ENCODE measurements around the gene ASAP3.

ASAP3 gene

GRCh38 chr1:23430803-23431202, 53.2 kb downstream of the ASAP3 start:
- H3K9me3 ChIP-seq (ENCODE audit: control insufficient read depth, low read length): no peaks in the 10 kb centered on the region
- 93 to 94% methylated on average over 11 to 12 of the region's 12 CpGs for WGBS, 2 experiments (ENCODE audit: insufficient coverage in 2 of 2)
- no peak overlapping the region for H3K4me3 ChIP-seq (ENCODE audit: extremely low read depth, insufficient read depth, low read length, poor library complexity, severe bottlenecking)
- H3K27ac ChIP-seq (ENCODE audit: low read depth, low read length, severe bottlenecking): no peak overlapping the region
- H3K36me3 ChIP-seq (ENCODE audit: control insufficient read depth, insufficient read depth, low read length): peaks cover 93% of the 10 kb centered on the region
- H3K4me1 ChIP-seq (ENCODE audit: control insufficient read depth, insufficient read depth, low read length, poor library complexity, severe bottlenecking): no peaks in the 10 kb centered on the region

- 94 to 100% methylated on average over 1 to 2 of the region's 2 CpGs for WGBS, 2 experiments (ENCODE audit: insufficient coverage in 2 of 2)
- Histone ChIP-seq H3K9me3 (ENCODE audit: control insufficient read depth, low read length) (no peaks in the 10 kb centered on the region), H3K36me3 (ENCODE audit: control insufficient read depth, insufficient read depth, low read length) (peaks cover 68% of the 10 kb centered on the region), H3K27ac (ENCODE audit: low read depth, low read length, severe bottlenecking) (no peak overlapping the region), H3K4me1 (ENCODE audit: control insufficient read depth, insufficient read depth, low read length, poor library complexity, severe bottlenecking) (peaks cover 6% of the 10 kb centered on the region), H3K4me3 (ENCODE audit: extremely low read depth, insufficient read depth, low read length, poor library complexity, severe bottlenecking) (no peak overlapping the region)
Observed at GRCh38 chr1:23428136-23428905, 55.7 kb downstream of the ASAP3 start.

GRCh38 chr1:23427550-23427949, 56.4 kb downstream of the ASAP3 start:
- no peak overlapping the region for H3K4me3 ChIP-seq (ENCODE audit: extremely low read depth, insufficient read depth, low read length, poor library complexity, severe bottlenecking)
- H3K4me1 ChIP-seq (ENCODE audit: control insufficient read depth, insufficient read depth, low read length, poor library complexity, severe bottlenecking): peaks cover 6% of the 10 kb centered on the region
- 88 to 95% methylated on average over 2 to 3 of the region's 3 CpGs for WGBS, 2 experiments (ENCODE audit: insufficient coverage in 2 of 2)
- H3K27ac ChIP-seq (ENCODE audit: low read depth, low read length, severe bottlenecking): no peak overlapping the region
- H3K36me3 ChIP-seq (ENCODE audit: control insufficient read depth, insufficient read depth, low read length): peaks cover 60% of the 10 kb centered on the region
- H3K9me3 ChIP-seq (ENCODE audit: control insufficient read depth, low read length): no peaks in the 10 kb centered on the region

GRCh38 chr1:23426828-23427227, 57.2 kb downstream of the ASAP3 start:
- H3K4me3 ChIP-seq (ENCODE audit: extremely low read depth, insufficient read depth, low read length, poor library complexity, severe bottlenecking): no peak overlapping the region
- peaks cover 53% of the 10 kb centered on the region for H3K36me3 ChIP-seq (ENCODE audit: control insufficient read depth, insufficient read depth, low read length)
- no peaks in the 10 kb centered on the region for H3K9me3 ChIP-seq (ENCODE audit: control insufficient read depth, low read length)
- WGBS, 2 experiments (ENCODE audit: insufficient coverage in 2 of 2): 77 to 93% methylated on average over 1 to 2 of the region's 2 CpGs
- no peak overlapping the region for H3K27ac ChIP-seq (ENCODE audit: low read depth, low read length, severe bottlenecking)
- H3K4me1 ChIP-seq (ENCODE audit: control insufficient read depth, insufficient read depth, low read length, poor library complexity, severe bottlenecking): peaks cover 10% of the 10 kb centered on the region

GRCh38 chr1:23425193-23425494, 58.8 kb downstream of the ASAP3 start:
- Histone ChIP-seq H3K4me1 (ENCODE audit: control insufficient read depth, insufficient read depth, low read length, poor library complexity, severe bottlenecking) (peaks cover 10% of the 10 kb centered on the region), H3K27ac (ENCODE audit: low read depth, low read length, severe bottlenecking) (no peak overlapping the region), H3K36me3 (ENCODE audit: control insufficient read depth, insufficient read depth, low read length) (peaks cover 37% of the 10 kb centered on the region), H3K4me3 (ENCODE audit: extremely low read depth, insufficient read depth, low read length, poor library complexity, severe bottlenecking) (peak overlapping the region; percentile 31), H3K9me3 (ENCODE audit: control insufficient read depth, low read length) (peaks cover 5% of the 10 kb centered on the region)
- WGBS, 2 experiments (ENCODE audit: insufficient coverage in 2 of 2): 47 to 69% methylated on average over 3 of the region's 5 CpGs

GRCh38 chr1:23424293-23425192, 59.4 kb downstream of the ASAP3 start, which contains the start of gene TCEA3:
TCEA3 (minus strand) TSS chr1:23424748; CDS start chr1:23424633, 115 bp downstream.
- H3K36me3 ChIP-seq (ENCODE audit: control insufficient read depth, insufficient read depth, low read length): peaks cover 35% of the 10 kb centered on the region
- peak within 1 kb of the TSS; percentile 31 for H3K4me3 ChIP-seq (ENCODE audit: extremely low read depth, insufficient read depth, low read length, poor library complexity, severe bottlenecking)
- H3K27ac ChIP-seq (ENCODE audit: low read depth, low read length, severe bottlenecking): no peak within 1 kb of the TSS
- H3K9me3 ChIP-seq (ENCODE audit: control insufficient read depth, low read length): peaks cover 5% of the 10 kb centered on the region
- peaks cover 10% of the 10 kb centered on the region for H3K4me1 ChIP-seq (ENCODE audit: control insufficient read depth, insufficient read depth, low read length, poor library complexity, severe bottlenecking)
- 5% methylated on average over 37 to 49 of the region's 84 CpGs for WGBS, 2 experiments (ENCODE audit: insufficient coverage in 2 of 2)

GRCh38 chr1:23423415-23424292, 60.3 kb downstream of the ASAP3 start:
- H3K9me3 ChIP-seq (ENCODE audit: control insufficient read depth, low read length): peaks cover 5% of the 10 kb centered on the region
- H3K4me3 ChIP-seq (ENCODE audit: extremely low read depth, insufficient read depth, low read length, poor library complexity, severe bottlenecking): peak overlapping the region; percentile 31
- peaks cover 10% of the 10 kb centered on the region for H3K4me1 ChIP-seq (ENCODE audit: control insufficient read depth, insufficient read depth, low read length, poor library complexity, severe bottlenecking)
- H3K27ac ChIP-seq (ENCODE audit: low read depth, low read length, severe bottlenecking): no peak overlapping the region
- H3K36me3 ChIP-seq (ENCODE audit: control insufficient read depth, insufficient read depth, low read length): peaks cover 26% of the 10 kb centered on the region
- 10 to 12% methylated on average over 22 to 23 of the region's 46 CpGs for WGBS, 2 experiments (ENCODE audit: insufficient coverage in 2 of 2)

- WGBS, 2 experiments (ENCODE audit: insufficient coverage in 2 of 2): 60 to 73% methylated on average over 3 to 5 of the region's 6 CpGs
- H3K27ac ChIP-seq (ENCODE audit: low read depth, low read length, severe bottlenecking): no peak overlapping the region
- peaks cover 5% of the 10 kb centered on the region for H3K9me3 ChIP-seq (ENCODE audit: control insufficient read depth, low read length)
- peaks cover 10% of the 10 kb centered on the region for H3K4me1 ChIP-seq (ENCODE audit: control insufficient read depth, insufficient read depth, low read length, poor library complexity, severe bottlenecking)
- peaks cover 20% of the 10 kb centered on the region for H3K36me3 ChIP-seq (ENCODE audit: control insufficient read depth, insufficient read depth, low read length)
- H3K4me3 ChIP-seq (ENCODE audit: extremely low read depth, insufficient read depth, low read length, poor library complexity, severe bottlenecking): no peak overlapping the region
Observed at GRCh38 chr1:23422941-23423340, 61.0 kb downstream of the ASAP3 start.

GRCh38 chr1:23422241-23422877, 61.6 kb downstream of the ASAP3 start:
- Histone ChIP-seq H3K4me1 (ENCODE audit: control insufficient read depth, insufficient read depth, low read length, poor library complexity, severe bottlenecking) (peaks cover 10% of the 10 kb centered on the region), H3K36me3 (ENCODE audit: control insufficient read depth, insufficient read depth, low read length) (peaks cover 14% of the 10 kb centered on the region), H3K27ac (ENCODE audit: low read depth, low read length, severe bottlenecking) (no peak overlapping the region), H3K4me3 (ENCODE audit: extremely low read depth, insufficient read depth, low read length, poor library complexity, severe bottlenecking) (no peak overlapping the region), H3K9me3 (ENCODE audit: control insufficient read depth, low read length) (peaks cover 5% of the 10 kb centered on the region)
- 48 to 51% methylated on average over 10 to 11 of the region's 15 CpGs for WGBS, 2 experiments (ENCODE audit: insufficient coverage in 2 of 2)

- Histone ChIP-seq H3K4me3 (ENCODE audit: extremely low read depth, insufficient read depth, low read length, poor library complexity, severe bottlenecking) (no peak overlapping the region), H3K36me3 (ENCODE audit: control insufficient read depth, insufficient read depth, low read length) (peaks cover 10% of the 10 kb centered on the region), H3K9me3 (ENCODE audit: control insufficient read depth, low read length) (peaks cover 5% of the 10 kb centered on the region), H3K4me1 (ENCODE audit: control insufficient read depth, insufficient read depth, low read length, poor library complexity, severe bottlenecking) (peaks cover 10% of the 10 kb centered on the region), H3K27ac (ENCODE audit: low read depth, low read length, severe bottlenecking) (no peak overlapping the region)
- WGBS, 2 experiments (ENCODE audit: insufficient coverage in 2 of 2): 87 to 92% methylated on average over 5 to 6 of the region's 6 CpGs
Observed at GRCh38 chr1:23421753-23422240, 62.2 kb downstream of the ASAP3 start.

All from mesodermal cell (in vitro differentiated cells).